Gastroesophageal sphincter (tissue), 3 donors: ENCODE data around the gene SSBP4.

Experiments used
- POLR2A ChIP-seq, 2 donors: fragments of 450-650 bp; IDR thresholded peaks; one replicate each; pipeline ENCODE4 v1.6.1; 2017; ENCODE audit warnings: antibody characterized with exemption in 2 of 2, mild to moderate bottlenecking in 2 of 2, moderate library complexity in 1 of 2
- POLR2AphosphoS5 ChIP-seq: sonication (generic); formaldehyde crosslinking; IDR thresholded peaks from one replicate; pipeline ENCODE4 v1.6.1; 2017; ENCODE audit warnings: antibody characterized with exemption
- TF ChIP-seq, protein P1 (sequence below), 4 experiments: fragments of 200-600 bp in 2 of 4; fragments of 450-650 bp in 2 of 4; sonication (generic) in 1 of 4; IDR thresholded peaks; one replicate each; pipeline ENCODE4 v1.5.1; 2017 to 2019; ENCODE audit warnings: antibody characterized with exemption in 4 of 4, mild to moderate bottlenecking in 2 of 4, moderate library complexity in 2 of 4

DNA sequence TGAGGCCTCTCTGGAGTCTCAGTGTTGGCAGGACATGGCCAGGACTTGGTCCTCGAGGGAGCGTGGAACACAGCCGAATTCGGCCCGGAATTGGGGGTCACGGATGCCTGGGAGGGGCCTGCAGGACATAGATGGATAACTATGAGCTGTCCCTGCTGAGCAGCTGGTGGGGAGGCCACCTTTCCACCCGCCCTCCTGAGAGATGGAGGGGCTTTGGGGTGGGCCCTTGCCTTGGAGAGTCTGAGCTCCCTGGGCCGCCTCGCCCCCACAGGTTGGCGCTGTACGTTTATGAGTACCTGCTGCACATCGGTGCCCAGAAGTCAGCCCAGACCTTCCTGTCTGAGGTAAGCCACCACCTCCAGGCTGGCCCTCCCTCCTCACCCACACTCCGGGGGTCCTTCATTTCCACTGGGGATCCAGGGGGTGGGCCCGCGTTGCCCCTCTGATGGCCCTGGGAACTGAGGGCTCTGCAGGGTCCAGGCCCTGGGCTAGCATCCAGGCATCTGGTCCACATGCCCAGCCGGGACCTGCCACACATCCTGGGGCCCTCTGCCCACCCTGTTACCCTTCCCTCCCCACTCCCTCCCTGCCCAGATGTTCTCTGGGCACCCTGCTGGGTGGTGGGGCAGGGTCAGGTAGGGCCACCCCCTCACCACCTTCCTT, 8.0 kb downstream of the SSBP4 start:
- TF ChIP-seq POLR2AphosphoS5 (no peak), POLR2A (IDR thresholded peaks at IDR 0.05) (no peak)
- TF ChIP-seq, protein P1, sequence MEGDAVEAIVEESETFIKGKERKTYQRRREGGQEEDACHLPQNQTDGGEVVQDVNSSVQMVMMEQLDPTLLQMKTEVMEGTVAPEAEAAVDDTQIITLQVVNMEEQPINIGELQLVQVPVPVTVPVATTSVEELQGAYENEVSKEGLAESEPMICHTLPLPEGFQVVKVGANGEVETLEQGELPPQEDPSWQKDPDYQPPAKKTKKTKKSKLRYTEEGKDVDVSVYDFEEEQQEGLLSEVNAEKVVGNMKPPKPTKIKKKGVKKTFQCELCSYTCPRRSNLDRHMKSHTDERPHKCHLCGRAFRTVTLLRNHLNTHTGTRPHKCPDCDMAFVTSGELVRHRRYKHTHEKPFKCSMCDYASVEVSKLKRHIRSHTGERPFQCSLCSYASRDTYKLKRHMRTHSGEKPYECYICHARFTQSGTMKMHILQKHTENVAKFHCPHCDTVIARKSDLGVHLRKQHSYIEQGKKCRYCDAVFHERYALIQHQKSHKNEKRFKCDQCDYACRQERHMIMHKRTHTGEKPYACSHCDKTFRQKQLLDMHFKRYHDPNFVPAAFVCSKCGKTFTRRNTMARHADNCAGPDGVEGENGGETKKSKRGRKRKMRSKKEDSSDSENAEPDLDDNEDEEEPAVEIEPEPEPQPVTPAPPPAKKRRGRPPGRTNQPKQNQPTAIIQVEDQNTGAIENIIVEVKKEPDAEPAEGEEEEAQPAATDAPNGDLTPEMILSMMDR (IDR thresholded peaks at IDR 0.05) = no peak
